HG03342 (cell line): Measurements from ENCODE around the gene SGCA.

Experiments
- ATAC-seq: cut with Tn5 transposase; IDR thresholded peaks from one replicate; pipeline ENCODE4 v1.9.1; 2021; ENCODE audit warnings: mild to moderate bottlenecking, moderate library complexity; ENCODE audit not compliant: unreplicated experiment

The SGCA gene

DNA sequence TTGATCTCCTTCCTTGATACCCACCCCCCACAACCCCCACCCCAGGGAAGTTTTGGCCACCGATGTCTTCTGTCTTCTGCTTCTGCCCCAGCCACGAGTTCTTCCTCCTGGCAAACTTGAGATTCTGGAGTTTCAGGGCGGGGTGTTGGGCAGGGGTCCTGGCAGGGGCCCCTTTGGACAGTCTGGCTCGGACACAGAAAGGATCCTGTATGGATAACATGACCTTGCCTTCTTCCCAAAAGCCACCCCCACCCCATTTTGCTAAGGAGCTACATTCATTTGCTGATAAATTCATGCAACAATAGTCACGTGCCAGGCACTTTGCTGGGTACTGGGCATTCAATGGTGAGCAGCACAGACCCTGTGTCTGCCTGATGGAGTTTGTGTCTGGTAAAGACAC, 41.5 kb downstream of the SGCA start:
- ATAC-seq, result no peak

DNA sequence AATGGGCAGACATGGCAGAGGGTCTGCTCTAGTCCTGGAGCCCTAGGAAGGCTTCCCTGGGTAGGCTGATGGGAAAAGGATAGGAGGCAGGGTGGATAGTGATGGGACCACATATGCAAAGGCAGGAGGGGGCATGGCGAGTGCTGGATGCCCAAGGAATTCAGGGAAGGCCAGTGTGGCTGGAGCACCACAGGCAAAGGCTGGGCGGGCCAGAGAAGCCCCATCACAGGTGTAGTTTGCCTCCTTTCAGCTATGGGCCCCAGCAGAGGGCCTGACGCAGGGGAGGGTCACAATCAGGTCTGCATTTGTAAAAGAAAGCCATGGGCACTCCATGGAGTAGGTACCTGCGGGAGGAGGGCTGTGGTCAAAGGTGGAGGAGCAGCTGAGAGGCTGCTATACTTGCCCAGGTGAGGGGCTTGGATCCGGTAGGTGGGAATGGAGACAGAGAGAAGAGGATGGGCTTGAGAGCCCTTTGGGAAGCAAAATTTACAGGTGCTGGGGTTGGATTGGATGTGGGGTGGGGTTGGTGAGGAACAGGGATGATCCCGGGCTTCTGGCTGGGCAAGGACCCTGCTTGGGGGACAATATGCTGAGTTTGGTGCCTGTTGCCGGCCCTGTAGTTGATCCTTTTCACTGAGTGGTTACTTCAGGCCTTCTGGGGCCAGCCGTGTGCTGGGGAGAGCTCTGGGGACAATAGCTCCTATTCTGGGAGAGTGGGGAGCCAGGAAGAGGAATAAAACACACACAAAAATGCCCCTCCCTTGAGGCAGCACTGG, 42.2 kb downstream of the SGCA start:
- no peak for ATAC-seq

DNA sequence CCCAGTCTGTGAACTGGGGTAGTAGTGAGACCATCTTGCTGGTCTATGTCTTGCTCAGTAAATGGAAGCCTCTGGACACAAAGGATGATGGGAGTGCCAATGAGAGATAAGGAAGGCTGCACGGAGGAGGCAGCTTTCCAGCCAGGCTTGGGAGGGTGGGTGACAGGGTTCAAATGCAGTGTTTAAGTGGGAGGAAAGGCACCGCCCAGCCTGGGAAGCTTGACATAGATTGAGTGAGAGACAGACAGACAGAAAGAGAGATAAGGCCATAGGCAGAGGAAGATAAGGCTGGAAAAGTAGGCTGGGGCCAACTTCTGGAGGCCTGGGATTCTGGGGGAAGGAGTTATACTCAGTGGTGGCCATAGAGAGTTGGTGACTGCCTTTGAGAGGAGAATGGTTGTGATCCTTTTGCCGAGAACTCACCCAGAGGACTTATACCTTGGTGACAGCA, 42.8 kb downstream of the SGCA start:
- ATAC-seq, result no peak

DNA sequence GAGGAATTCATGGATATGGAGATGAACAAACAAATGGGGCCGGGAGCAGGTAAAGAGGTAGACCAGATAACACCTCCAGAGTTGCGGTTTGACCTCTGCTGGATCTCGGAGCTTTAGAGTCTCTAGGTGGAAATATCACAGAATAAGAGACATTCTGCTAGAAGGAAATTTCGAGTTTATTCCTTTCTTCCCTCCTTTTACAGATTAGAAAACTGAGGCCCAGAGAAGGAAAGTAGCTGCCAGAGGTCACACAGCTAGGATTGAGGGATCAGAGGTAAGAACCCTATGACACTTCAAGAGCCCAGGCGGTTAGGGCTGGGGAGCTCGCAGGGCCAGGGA, 43.3 kb downstream of the SGCA start:
- ATAC-seq, result no peak

DNA sequence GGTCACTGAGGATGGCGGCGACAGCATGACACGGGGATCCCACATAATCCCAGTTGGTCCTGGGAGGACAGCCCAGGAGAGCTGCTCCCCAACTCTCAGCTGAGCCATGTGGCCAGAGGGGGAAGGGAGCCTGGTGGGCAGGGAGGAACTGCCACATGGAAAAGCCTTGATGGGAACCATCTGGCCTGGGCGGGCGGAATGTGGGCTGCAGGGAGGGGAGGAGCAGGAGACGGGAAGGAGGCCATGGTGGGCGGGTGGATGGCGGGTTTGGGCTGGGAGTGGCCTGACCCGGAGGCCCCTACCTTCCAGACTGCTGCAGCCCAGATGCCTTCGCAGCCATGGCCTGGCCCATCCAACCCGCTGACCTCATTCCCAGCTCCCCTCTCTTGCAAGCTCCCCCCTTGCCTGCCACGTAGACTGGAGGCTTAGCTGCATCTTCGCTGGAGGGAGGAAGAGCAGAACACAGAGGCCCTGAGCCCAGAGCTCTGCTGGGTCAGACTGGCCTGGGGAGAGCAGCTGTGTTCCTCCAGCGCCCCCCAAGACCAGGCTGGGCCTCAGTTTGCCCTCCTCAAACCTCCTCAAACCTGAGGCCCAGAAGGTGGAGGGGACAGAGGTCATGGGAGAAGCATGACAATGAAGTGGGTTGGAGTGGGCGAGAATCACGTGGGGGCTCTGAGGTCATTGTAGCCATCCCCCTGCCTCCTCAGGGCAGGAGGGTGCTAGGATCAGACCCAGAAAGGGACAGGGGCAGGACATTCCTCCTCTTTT, 43.9 kb downstream of the SGCA start:
- ATAC-seq, result no peak

DNA sequence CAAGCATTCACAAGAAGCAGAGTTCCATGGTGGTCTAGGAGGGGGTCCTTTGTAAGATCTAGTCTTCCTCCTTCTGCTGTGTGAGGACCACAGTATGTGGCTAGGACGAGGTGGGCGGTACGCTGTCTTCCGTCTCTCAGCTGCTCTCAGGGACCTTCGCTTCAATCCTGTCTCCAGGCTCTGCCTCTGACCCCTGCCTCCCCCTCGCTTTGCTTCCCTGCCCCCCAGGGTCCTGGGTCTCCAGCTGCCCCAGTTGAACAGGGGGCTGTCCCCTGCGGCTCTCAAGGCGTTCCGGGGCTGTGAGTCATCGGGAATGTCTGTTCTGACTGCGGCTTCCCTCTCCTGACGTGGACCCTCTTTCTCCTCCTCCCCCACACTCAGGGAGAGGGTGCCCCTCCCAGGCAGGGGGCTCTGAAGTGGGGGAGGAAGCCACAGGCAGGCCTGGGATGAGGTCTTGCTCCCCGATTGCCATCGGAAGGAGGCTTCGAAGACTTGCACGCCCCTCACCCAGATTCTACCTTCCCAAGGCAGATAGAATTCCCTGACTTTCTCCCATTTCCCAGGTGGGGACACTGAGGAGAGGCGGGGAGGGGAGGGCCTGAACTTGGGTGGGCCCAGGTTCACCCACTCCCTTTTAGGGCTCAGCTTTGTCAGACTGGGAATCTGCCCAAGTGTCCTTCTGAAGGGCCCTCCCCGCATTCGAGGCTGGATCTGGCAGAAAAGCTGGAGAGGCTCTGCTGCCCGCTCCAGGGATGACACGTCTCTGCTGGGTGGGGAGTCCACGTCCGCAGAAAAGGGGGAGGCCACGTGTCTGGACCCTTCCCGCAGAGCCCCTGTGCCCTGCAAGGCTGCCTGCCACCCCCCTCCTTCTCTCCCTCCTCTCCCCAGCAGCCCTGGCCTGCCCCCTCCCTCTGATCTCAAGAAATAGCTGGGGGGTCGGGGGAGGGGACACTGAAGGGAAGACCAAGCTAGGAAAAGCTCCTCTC, 44.7 kb downstream of the SGCA start:
- ATAC-seq, result no peak

DNA sequence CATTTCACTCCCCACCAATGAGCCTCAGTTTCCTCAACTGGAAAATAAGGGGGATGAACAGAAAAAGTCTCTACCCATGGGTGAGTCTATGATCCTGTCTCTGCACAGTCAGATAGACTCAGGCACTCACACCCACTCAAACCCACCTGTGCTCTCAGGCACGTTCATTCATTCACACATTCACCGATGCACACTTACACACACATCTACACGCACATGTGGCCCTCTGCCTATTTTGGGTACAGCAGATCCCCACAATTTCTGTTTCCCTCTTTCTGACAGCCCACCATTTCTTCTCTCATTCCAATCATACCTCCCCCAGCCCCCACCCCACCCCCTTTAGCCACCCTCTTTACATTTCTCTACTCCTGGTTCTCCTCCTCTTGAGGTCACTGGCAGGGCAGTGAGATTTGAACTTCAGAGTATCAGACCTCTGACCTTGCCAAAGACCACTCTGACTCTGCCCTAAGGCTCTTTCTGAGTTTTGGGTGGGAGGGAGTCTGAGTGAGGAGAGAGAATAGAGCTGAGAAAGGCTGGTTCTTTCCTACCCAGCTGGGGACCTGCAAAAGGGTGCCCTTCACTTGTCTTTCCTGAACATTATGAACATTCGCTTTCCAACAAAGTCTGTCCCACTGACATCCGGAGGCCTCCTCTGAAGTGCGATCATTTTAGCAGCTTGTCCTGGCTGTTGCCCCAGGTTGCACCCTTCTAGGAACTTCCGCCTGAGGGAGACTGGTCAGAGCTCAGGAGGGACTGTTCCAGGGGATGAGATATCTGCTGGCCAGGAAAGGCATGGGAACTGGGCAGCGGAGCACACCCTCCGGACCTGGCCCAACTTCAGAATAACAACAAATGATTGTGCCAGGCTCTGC, 45.7 kb downstream of the SGCA start:
- no peak for ATAC-seq

DNA sequence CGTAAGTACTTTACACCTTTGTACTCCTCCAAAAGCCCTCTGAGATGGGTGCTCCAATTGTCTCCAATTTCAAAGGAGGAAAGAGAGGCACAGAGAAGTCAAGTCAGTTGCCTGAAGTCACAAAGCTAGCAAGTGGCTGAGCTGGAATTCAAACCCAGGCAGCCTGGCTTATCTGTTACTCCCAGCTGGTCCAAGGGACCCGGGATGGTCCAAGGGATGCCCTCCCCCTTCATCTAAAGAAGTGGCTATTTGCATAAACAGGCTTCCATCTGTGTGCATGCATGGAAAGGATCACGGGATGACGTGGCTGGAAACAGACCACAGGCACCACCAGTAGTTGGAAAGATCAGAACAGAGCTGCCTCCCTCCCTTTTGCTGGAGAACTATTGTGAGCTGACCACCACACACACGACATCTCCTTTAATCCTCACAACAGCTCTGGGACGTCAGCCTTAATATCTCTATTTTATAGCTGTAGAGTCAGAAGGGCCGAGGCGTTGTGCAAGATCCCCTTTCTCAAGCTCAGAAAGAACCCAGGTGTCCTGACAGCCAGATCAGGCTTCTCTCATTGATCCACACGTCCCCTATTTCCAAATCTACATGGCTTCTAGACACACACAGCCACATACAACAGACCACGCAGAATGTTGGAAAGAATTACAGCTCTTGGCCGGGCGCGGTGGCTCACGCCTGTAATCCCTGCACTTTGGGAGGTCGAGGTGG, 46.5 kb downstream of the SGCA start:
- no peak for ATAC-seq

DNA sequence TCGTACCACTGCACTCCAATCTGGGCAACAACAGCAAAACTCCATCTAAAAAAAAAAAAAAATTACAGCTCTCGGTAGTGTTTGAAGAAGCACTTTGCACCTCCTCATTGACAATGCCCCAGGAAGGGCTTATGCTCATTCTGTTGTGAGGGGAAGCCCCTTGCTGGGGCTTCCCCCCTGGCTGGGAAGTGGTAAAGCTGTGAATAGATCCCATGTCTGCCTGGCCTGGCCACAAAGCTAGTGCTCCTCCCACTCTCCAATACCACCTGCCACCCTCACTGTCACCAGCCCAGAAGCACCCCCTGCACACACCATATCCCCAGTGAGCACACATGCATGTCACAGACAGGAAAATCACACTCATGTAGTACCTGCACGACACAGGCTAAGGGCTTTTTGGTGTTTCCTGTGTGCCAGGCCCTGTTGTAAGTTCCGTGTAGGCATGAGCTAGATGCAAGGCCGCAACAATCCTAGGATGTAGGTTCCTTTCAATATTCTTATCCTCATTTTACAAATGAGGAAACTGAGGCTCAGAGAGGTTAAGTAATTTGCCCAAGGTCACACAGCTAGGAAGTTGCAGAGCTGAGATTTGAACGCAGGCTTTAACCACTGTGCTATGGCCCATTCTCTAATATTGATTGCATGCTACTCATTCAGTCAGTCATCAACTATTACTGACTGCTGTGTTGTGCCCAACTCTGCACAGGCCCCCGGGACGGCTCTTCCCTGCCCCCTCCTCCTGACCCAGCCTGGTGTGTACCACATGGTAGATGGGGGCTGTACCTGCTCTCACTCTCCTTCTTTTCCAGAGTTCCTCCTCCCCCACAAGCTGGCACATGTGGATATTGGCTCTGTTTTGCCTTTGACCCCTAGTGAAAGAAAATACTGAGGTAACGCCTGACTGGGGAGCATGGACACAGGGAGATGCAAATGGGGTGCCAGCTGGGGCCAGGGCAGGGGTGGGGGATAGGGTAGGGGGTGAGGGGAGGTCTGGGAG, 47.5 kb downstream of the SGCA start:
- peak; percentile 46 for ATAC-seq

DNA sequence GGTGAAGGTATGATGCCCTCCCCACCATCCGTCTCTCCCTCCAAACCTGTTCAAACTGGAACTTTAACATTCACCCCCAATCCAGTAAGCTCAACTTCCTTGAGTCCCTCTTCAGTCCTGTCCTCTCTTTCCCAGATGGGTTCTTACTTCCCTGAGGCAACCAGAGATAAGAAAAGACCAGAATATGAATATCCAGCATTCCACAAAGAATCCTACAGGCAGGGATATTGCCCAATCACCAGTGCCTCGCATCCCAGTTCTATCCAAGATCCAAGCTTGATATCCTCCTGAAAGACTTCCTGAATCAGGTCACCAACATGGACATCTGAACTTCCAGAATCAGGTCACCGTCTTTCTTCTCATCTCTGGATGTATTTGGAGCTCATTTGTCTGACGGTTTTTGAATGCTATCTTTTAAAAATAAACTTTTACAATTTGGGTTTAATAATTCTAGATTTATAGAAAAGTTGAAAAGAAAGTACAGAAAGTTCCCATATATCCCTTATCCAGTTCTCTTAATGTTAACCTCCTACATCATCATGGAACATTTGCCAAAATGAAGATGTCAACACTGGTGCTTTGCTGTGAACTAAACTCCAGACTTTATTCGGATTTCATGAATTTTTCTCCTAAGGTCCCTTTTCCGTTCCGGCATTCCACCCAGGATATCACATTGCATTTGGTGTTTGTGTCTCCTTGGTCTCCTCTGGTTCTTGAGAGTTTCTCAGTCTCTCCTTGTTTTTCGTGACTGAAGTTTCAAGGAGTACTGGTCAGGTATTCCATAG, 49.4 kb downstream of the SGCA start:
- ATAC-seq, result no peak

DNA sequence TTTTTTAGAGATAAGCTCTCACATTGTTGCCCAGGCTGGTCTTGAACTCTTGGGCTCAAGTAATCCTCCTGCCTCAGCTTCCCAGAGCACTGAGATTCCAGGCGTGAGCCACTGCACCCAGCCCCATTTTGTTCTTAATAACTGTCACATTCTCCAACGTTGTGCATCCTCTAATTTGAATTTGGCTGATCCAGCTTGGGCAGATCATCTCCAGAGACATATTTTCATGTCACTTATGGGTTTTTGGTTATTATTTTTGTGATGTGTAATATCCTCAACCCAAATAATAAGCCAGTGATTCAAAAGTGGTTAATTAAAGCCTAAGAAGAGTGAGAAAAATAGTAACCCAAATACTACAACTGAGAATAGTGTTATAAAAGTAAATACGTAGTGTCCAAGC, 51.8 kb downstream of the SGCA start:
- no peak for ATAC-seq

DNA sequence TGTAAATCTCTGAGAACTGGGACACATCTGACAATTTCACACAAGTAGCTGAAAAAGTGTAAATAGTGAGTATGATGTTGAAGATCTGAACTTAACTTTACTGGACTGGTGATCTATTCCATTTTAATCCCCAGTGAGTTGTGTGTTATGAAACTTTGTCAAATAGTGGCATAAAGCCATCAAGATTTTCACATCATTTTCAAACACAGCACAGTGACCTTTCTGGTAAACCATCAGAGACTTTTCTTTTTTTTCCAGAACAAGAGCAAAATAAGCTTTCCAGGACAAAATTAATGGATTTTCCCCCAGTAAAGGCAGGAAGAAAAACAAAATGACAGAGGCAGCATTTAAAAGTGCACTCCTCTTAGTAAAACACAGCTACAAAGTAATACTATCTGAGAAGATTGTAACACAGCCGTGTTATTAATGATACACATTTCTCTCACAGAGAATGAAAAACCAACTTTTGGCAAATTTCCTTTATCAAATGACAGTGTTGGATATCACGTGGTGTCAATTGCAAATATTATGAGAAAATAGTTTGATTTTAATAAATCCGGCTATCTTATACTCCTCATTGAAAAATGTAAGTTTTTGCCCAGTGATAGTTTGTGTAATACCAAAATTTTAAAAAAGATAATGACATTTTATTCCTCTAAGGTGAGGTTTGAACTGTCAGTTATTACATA, 52.4 kb downstream of the SGCA start:
- no peak for ATAC-seq

DNA sequence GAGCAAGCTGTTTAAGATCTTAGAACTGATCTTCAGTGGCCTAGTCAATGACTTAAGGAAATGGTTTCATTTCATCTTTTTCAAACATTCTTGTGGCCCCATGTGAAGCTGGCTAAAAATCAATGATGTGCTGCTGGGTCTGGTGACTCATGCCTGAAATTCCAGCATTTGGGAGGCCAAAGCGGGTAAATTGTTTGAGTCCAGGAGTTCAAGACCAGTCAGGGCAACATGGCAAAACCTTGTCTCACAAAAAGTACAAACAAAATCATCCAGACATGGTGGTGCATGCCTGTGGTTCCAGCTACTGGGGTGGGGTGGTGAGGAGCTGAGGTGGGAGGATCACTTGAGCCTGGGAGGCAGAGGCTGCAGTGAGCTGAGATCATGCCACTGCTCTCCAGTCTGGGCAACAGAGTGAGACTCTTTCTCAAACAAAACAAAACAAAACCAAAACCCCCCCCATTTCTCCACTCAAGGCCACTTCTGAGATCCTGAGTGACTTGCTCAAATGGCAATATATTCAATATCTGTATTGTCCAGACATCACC, 53.0 kb downstream of the SGCA start:
- no peak for ATAC-seq

DNA sequence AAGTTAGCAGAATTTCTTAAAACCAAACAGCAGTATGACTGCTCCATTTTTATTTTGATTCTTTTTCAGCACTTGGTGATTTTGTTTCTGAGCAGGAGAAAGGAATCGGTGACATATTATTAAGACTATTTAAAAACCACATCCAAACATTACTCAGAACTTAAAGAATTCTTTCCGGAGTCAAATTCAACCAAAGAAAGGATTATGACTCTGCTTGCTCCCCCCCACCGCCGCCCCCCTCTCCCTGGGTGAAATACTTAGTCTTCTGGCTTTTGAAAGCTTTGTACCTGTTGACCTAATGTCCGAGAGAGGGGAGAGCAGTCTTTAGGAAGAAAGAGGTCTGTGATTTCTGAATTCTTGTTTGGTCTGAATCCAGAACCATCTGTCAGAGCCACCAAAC, 53.5 kb downstream of the SGCA start:
- no peak for ATAC-seq

DNA sequence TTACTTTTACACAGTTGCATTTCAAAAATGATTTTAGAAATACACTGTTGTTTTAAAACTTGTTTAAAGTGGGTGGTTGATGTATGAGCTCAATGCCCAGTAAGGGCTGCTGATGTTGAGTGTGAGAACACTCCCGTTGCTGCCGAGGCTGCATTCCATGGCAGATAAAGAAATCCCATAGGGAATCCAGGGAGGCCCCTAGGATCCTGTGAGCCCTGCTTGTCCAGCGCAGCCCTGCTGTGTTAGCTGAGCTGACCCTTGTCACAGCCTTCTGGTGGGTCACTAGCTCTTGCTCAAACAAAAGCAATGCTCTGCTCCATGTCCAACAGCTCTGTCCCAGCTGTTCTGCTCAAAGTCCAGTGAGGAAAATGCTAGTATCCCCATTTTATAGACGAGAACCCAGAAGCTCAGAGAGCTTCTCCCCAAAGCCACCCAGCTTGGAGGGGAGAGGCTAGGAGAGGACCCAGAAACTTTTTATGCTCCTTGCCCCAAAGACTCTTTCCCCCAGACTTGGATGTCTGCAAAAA, 54.2 kb downstream of the SGCA start:
- ATAC-seq, result no peak

DNA sequence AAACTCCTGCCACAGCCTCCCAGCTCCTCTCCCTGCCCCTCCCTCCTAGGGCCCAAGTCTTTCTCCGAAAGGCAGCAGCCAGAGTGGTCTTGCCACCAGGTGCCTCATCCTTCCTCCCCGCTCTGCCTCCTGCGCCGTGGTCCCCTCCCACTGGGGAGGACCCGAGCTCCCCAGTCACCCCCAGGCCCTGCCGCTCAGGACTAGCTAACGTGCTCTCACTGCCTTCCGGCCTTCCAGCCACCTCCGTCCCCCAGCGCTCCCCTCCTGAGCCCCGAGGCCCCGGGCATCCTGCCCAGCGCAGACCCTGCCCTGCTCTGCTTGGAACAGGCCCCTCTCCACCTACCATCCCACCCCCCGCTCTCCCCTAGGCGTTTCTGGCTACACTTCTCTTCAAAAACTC, 55.0 kb downstream of the SGCA start:
- ATAC-seq, result no peak
